Measurements from ENCODE around the gene SH3BGRL2.

Gene SH3BGRL2

DNA sequence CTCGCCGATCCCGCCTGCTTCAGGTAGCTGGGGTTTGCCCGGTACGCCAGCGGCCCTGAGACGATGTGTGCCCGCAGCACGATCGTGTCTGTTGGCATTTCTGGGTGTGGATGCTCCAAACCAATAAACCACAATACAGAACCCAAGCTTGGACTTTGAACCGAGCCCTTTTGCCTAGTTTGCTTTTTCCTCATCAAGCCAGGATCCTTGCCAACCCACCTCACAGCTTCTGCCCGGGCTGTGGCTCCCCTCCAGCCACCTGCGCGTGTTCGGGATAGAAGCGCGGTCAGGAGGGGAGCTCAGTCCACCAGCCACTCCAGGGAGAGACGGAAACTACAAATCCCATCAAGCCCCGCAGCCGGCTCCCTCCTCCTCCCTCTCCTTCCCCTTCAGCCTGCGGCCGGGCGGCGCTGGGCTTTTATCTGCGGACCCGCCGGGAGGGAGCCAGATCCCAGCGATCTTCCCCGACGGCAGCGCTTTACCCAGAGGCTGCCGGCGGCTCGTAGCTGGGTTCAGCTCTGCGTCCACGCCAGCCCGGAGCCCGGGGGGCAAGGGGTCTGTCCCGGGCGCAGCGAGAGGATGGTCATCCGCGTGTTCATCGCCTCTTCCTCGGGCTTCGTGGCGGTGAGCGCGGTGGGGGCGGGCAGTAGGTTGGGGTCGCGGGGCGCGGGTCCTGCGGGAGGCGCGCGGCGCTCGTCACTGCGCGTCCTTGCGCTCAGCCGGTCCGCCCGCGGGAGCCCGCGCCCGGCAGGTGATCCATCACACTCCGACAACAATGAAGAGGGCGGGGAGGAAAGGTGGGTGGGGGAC, at the start of gene SH3BGRL2:
Gene SH3BGRL2 (plus strand): TSS at position 447 of the 810 bp plus-strand sequence. CDS start 133 bp downstream, at position 580.
- peak within 1 kb of the TSS; percentile 57 for H3K4me3 ChIP-seq (ENCODE audit: low read depth, low read length)
- TF ChIP-seq, protein P1, sequence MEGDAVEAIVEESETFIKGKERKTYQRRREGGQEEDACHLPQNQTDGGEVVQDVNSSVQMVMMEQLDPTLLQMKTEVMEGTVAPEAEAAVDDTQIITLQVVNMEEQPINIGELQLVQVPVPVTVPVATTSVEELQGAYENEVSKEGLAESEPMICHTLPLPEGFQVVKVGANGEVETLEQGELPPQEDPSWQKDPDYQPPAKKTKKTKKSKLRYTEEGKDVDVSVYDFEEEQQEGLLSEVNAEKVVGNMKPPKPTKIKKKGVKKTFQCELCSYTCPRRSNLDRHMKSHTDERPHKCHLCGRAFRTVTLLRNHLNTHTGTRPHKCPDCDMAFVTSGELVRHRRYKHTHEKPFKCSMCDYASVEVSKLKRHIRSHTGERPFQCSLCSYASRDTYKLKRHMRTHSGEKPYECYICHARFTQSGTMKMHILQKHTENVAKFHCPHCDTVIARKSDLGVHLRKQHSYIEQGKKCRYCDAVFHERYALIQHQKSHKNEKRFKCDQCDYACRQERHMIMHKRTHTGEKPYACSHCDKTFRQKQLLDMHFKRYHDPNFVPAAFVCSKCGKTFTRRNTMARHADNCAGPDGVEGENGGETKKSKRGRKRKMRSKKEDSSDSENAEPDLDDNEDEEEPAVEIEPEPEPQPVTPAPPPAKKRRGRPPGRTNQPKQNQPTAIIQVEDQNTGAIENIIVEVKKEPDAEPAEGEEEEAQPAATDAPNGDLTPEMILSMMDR (IDR thresholded peaks at IDR 0.05; ENCODE audit: borderline replicate concordance, insufficient read depth, low read depth, low read length) = no peak

GRCh38 chr6:79584332-79584731, 46.8 kb upstream of the SH3BGRL2 start:
- H3K4me3 ChIP-seq (ENCODE audit: low read depth, low read length) = no peak overlapping the region
- TF ChIP-seq, protein P1 (IDR thresholded peaks at IDR 0.05; ENCODE audit: borderline replicate concordance, insufficient read depth, low read depth, low read length) = no peak

DNA sequence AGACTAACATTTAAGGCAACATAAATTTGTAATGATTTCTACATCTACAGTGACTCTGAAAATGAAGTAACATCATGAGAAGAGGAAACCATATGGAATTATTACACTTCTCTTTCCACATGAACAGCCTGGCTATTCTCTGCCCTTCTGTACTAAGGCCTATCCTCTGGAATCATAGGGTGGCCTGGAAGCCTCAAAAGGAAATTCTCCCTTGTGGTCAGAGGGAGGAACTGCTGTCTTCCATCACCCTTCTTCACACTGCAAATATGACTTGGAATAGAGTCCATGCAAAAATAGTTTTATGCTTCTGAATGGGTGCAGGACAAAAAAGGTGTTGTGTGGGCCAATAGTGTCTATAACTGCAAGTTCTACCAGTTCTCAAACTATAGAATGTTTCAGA, 44.6 kb upstream of the SH3BGRL2 start:
- TF ChIP-seq, protein P1 (IDR thresholded peaks at IDR 0.05; ENCODE audit: borderline replicate concordance, insufficient read depth, low read depth, low read length) = peak; percentile 42; the same call in 1 of the 2 replicates
- H3K4me3 ChIP-seq (ENCODE audit: low read depth, low read length) = no peak overlapping the region

DNA sequence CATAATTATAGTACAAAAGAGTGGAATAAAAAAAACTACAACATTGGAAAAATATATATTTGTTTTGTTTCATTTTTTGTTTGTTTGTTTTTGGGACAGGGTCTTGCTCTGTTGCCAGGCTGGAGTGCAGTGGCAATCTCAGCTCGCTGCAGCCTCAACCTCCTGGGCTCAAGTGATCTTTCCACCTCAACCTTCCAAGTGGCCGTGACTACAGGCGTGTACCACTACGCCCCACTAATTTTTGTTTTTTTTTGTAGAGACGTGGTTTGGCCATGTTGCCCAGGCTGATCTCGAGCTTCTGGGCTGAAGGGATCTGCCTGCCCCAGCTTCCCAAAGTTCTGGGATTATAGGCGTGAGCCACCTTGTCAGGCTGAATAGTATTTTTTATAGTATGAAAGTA, 41.4 kb upstream of the SH3BGRL2 start:
- TF ChIP-seq, protein P1 (IDR thresholded peaks at IDR 0.05; ENCODE audit: borderline replicate concordance, insufficient read depth, low read depth, low read length) = no peak
- H3K4me3 ChIP-seq (ENCODE audit: low read depth, low read length) = no peak overlapping the region

DNA sequence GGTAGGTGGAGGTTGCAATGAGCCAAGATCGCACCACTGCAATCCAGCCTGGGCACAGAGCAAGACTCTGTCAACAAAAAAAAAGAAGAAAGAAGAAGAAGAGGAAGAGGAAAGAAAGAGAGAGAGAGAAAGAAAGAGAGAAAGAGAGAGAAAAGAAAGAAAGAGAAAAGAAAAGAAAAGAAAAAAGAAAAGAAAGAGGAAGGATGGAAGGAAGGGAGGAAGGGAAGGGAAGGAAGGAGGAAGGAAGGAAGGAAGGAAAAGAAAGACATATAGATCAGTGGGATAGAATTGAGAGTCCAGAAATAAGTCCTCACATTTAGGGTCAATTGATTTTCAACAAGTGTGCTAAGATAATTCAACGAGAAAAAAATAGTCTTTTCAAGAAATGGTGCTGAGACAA, 34.0 kb upstream of the SH3BGRL2 start:
- TF ChIP-seq, protein P1 (IDR thresholded peaks at IDR 0.05; ENCODE audit: borderline replicate concordance, insufficient read depth, low read depth, low read length) = no peak
- no peak overlapping the region for H3K4me3 ChIP-seq (ENCODE audit: low read depth, low read length)

- TF ChIP-seq, protein P1 (IDR thresholded peaks at IDR 0.05; ENCODE audit: borderline replicate concordance, insufficient read depth, low read depth, low read length) = no peak
- no peak overlapping the region for H3K4me3 ChIP-seq (ENCODE audit: low read depth, low read length)
Observed at GRCh38 chr6:79598012-79598411, 33.1 kb upstream of the SH3BGRL2 start.

DNA sequence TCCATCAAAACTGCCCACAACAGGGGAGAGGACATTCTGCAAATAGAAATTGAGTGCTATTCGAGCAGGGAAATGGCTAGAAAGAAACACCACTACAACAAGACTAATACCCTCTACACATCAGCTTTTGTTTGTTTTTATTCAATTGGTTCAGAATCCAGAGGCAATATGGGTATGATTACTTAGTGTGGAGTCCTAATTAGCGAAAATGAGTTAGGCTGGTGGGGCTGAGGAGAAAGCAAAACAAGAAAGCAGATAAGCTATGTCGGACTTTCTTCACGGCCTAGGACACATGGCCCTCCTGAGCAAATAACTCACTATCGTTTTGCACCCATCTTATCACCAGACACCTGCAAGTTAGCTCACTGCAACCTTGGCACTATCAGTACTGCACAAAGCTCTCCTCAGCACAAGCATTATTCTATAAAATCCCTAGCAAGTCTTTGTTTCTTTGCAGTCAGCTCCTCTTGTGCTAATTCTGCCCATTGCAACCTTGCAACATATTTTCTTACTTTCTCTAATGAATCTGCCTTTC, 31.3 kb upstream of the SH3BGRL2 start:
- TF ChIP-seq, protein P1 (IDR thresholded peaks at IDR 0.05; ENCODE audit: borderline replicate concordance, insufficient read depth, low read depth, low read length) = no peak
- no peak overlapping the region for H3K4me3 ChIP-seq (ENCODE audit: low read depth, low read length)
